ENCODE data around the gene VAMP5.
"Not testable (repeated sequence)": the region's sequence is repeated elsewhere in the genome, so short reads cannot be mapped to it uniquely, and the experiment has no call there.

Gene VAMP5

GRCh38 chr2:85613717-85614515, 29.7 kb downstream of the VAMP5 start:
- CTCF ChIA-PET, result interaction anchor here (1.1 kb wide), 1 partner anchor 23 kb away, joined by 4 read pairs; no protein-coding TSS in a partner anchor
- POLR2A ChIA-PET, result interaction anchor here (0.6 kb wide), 1 partner anchor 11 kb away, joined by 3 read pairs; the partner anchor contains the start of gene TMEM150A
- no peak for TF ChIP-seq CTCF (IDR thresholded peaks at IDR 0.05; ENCODE audit: control extremely low read depth, extremely low read depth, low read depth, missing control alignments)
- no peak for DNase-seq (ENCODE audit: extremely low spot score)

- CTCF ChIA-PET, result interaction anchor here (1.1 kb wide), 1 partner anchor 12 kb away, joined by 4 read pairs; no protein-coding TSS in a partner anchor
- DNase-seq (ENCODE audit: extremely low spot score); POLR2A ChIA-PET: not testable (repeated sequence)
Measured at GRCh38 chr2:85614757-85615156, 30.5 kb downstream of the VAMP5 start.

GRCh38 chr2:85615413-85615728, 31.1 kb downstream of the VAMP5 start:
- no peak for DNase-seq (ENCODE audit: extremely low spot score)
- POLR2A ChIA-PET, result interaction anchor here (0.6 kb wide), 1 partner anchor 8 kb away, joined by 5 read pairs; no protein-coding TSS in a partner anchor
- no peak for TF ChIP-seq CTCF (IDR thresholded peaks at IDR 0.05; ENCODE audit: control extremely low read depth, extremely low read depth, low read depth, missing control alignments)
- CTCF ChIA-PET, result interaction anchor here (1.1 kb wide), 1 partner anchor 11 kb away, joined by 4 read pairs; no protein-coding TSS in a partner anchor

GRCh38 chr2:85617723-85618122, 33.5 kb downstream of the VAMP5 start:
- not testable (repeated sequence) for DNase-seq (ENCODE audit: extremely low spot score)
- POLR2A ChIA-PET, result interaction anchor here (0.6 to 0.7 kb wide), 2 partner anchors 25 to 53 kb away, joined by 3 to 5 read pairs; no protein-coding TSS in a partner anchor
- CTCF ChIA-PET, result interaction anchor here (0.9 to 13.0 kb wide), 3 partner anchors 10 to 19 kb away, joined by 3 to 147 read pairs (median 6); no protein-coding TSS in a partner anchor

GRCh38 chr2:85619617-85620016, 35.4 kb downstream of the VAMP5 start:
- ChIA-PET CTCF (interaction anchor here (1.1 to 13.0 kb wide), 4 partner anchors 9 to 17 kb away, joined by 3 to 147 read pairs (median 10); no protein-coding TSS in a partner anchor), POLR2A (no interaction called here)
- DNase-seq (ENCODE audit: extremely low spot score), result no peak
- no peak for TF ChIP-seq CTCF (IDR thresholded peaks at IDR 0.05; ENCODE audit: control extremely low read depth, extremely low read depth, low read depth, missing control alignments)

- POLR2A ChIA-PET, result no interaction called here
- no peak for DNase-seq (ENCODE audit: extremely low spot score)
- no peak for TF ChIP-seq CTCF (IDR thresholded peaks at IDR 0.05; ENCODE audit: control extremely low read depth, extremely low read depth, low read depth, missing control alignments)
- CTCF ChIA-PET, result interaction anchor here (0.8 to 13.0 kb wide), 4 partner anchors 10 to 87 kb away, joined by 3 to 147 read pairs (median 6); no protein-coding TSS in a partner anchor
Measured at GRCh38 chr2:85621338-85621737, 37.1 kb downstream of the VAMP5 start.

- ChIA-PET CTCF (interaction anchor here (13.0 kb wide), 1 partner anchor 13 kb away, joined by 147 read pairs; no protein-coding TSS in a partner anchor), POLR2A (no interaction called here)
- DNase-seq (ENCODE audit: extremely low spot score), result no peak
- TF ChIP-seq CTCF (IDR thresholded peaks at IDR 0.05; ENCODE audit: control extremely low read depth, extremely low read depth, low read depth, missing control alignments), result no peak
Measured at GRCh38 chr2:85623991-85624390, 39.8 kb downstream of the VAMP5 start.
